C4-2B (cell line): ENCODE results near the gene GPSM3.

Experiments
- ZFX ChIP-seq: fragments of 450-650 bp; IDR thresholded peaks from 2 replicates; pipeline ENCODE4 v1.6.1; 2017
- TF ChIP-seq, protein P1 (sequence below): fragments of 450-650 bp; conservative IDR thresholded peaks from 2 replicates; pipeline ENCODE4 v1.5.1; 2017; ENCODE audit warnings: mild to moderate bottlenecking

DNA sequence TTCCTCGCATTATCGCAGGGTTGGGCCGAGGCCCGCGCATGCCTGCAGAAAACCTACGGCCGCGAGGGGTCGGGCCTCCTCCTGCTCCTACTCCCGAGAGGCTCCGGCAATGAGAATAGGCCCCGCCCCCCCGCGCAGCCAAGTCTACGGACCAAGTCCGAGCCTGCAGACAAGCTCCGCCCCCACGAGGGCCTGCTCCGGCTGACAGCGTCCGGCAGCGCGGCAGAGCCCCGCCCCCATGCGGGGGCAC lies 3.1 kb upstream of the GPSM3 start:
- no peak for TF ChIP-seq ZFX
- TF ChIP-seq, protein P1, sequence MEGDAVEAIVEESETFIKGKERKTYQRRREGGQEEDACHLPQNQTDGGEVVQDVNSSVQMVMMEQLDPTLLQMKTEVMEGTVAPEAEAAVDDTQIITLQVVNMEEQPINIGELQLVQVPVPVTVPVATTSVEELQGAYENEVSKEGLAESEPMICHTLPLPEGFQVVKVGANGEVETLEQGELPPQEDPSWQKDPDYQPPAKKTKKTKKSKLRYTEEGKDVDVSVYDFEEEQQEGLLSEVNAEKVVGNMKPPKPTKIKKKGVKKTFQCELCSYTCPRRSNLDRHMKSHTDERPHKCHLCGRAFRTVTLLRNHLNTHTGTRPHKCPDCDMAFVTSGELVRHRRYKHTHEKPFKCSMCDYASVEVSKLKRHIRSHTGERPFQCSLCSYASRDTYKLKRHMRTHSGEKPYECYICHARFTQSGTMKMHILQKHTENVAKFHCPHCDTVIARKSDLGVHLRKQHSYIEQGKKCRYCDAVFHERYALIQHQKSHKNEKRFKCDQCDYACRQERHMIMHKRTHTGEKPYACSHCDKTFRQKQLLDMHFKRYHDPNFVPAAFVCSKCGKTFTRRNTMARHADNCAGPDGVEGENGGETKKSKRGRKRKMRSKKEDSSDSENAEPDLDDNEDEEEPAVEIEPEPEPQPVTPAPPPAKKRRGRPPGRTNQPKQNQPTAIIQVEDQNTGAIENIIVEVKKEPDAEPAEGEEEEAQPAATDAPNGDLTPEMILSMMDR, result no peak
